Measurements from ENCODE around the gene CRKL. TPM values are rescaled to one million over a fixed set of nuclear protein-coding genes. Genes with fewer than 3 reads are reported as not detected.
A peak's percentile ranks its signal among the peaks of the same experiment; 100 is the strongest.

The CRKL gene
- total RNA-seq, 1 experiment from 2014 or later = 87.7 TPM

- no peak for TF ChIP-seq ZBTB33 (IDR thresholded peaks at IDR 0.05; ENCODE audit: extremely low read depth, insufficient replicate concordance, low read length)
- peak; percentile 97 for TF ChIP-seq POLR2AphosphoS5 (IDR thresholded peaks at IDR 0.05; ENCODE audit: low read depth, low read length)
- no peak for TF ChIP-seq FOSL1 (IDR thresholded peaks at IDR 0.05; ENCODE audit: low read depth)
- TF ChIP-seq CBX3 (IDR thresholded peaks at IDR 0.05; ENCODE audit: low read depth) = 0 out of 2 replicates have a peak, but pooled peaks have one; percentile 52
- no peak for TF ChIP-seq ZNF274 (IDR thresholded peaks at IDR 0.05; ENCODE audit: low read depth, low read length)
- peak; percentile 48 to 68 (median 56); a peak in 5 of 6 replicates for TF ChIP-seq CTCF (IDR thresholded peaks at IDR 0.05 in 2 of 3, conservative IDR thresholded peaks at IDR 0.05 in 1 of 3; ENCODE audit: borderline replicate concordance in 1 of 3, insufficient read depth in 1 of 3, low read depth in 2 of 3, low read length in 2 of 3)
- TF ChIP-seq POLR2A (IDR thresholded peaks at IDR 0.05; ENCODE audit: borderline replicate concordance, extremely low read depth, insufficient read depth, insufficient read length) = peak; percentile 97
- no peak for TF ChIP-seq EGR1 (IDR thresholded peaks at IDR 0.05; ENCODE audit: low read depth)
- no peak for TF ChIP-seq CEBPB (IDR thresholded peaks at IDR 0.05; ENCODE audit: low read depth)
- peak; percentile 39 for TF ChIP-seq RAD21 (IDR thresholded peaks at IDR 0.05; ENCODE audit: low read depth)
- TF ChIP-seq SRF (IDR thresholded peaks at IDR 0.05; ENCODE audit: low read depth) = no peak
Measured at GRCh38 chr22:20981787-20982562, 64.8 kb downstream of the CRKL start, which contains the start of gene LZTR1 (continued).

All from HCT116 (cell line).